Measurements from ENCODE around the gene MICOS13. TPM values are rescaled to one million over a fixed set of nuclear protein-coding genes. Genes with fewer than 3 reads are reported as not detected.
A peak's percentile ranks its signal among the peaks of the same experiment; 100 is the strongest.

Gene MICOS13
- total RNA-seq, 1 donor from 2014 or later: 22.8 TPM

GRCh38 chr19:5687360-5688198 lies 7.3 kb upstream of the MICOS13 start:
- Mint-ChIP-seq H3K4me3 (ENCODE audit: unreplicated experiment) (no peak overlapping the region), H3K36me3 (ENCODE audit: unreplicated experiment) (no peaks in the 10 kb centered on the region), H3K27ac (ENCODE audit: unreplicated experiment) (no peak overlapping the region), H3K27me3 (ENCODE audit: unreplicated experiment) (peaks cover 18% of the 10 kb centered on the region), H3K9me3 (ENCODE audit: unreplicated experiment) (peaks cover 20% of the 10 kb centered on the region), H3K4me1 (ENCODE audit: low read depth, unreplicated experiment) (peaks cover 3% of the 10 kb centered on the region)
- TF ChIP-seq CTCF (IDR thresholded peaks at IDR 0.05; ENCODE audit: partially characterized antibody, unreplicated experiment): peak; percentile 62
- no peak for DNase-seq

- no peak overlapping the region for H3K27ac Mint-ChIP-seq (ENCODE audit: unreplicated experiment)
- peaks cover 19% of the 10 kb centered on the region for H3K27me3 Mint-ChIP-seq (ENCODE audit: unreplicated experiment)
- peaks cover 18% of the 10 kb centered on the region for H3K9me3 Mint-ChIP-seq (ENCODE audit: unreplicated experiment)
- TF ChIP-seq CTCF (IDR thresholded peaks at IDR 0.05; ENCODE audit: partially characterized antibody, unreplicated experiment): peak; percentile 87
- peaks cover 3% of the 10 kb centered on the region for H3K4me1 Mint-ChIP-seq (ENCODE audit: low read depth, unreplicated experiment)
- peak; percentile 100 for DNase-seq
- H3K4me3 Mint-ChIP-seq (ENCODE audit: unreplicated experiment): peak overlapping the region; percentile 78
- no peaks in the 10 kb centered on the region for H3K36me3 Mint-ChIP-seq (ENCODE audit: unreplicated experiment)
Observed at GRCh38 chr19:5686647-5687359, 6.5 kb upstream of the MICOS13 start.

- Mint-ChIP-seq H3K27ac (ENCODE audit: unreplicated experiment) (no peak overlapping the region), H3K4me1 (ENCODE audit: low read depth, unreplicated experiment) (peaks cover 6% of the 10 kb centered on the region), H3K9me3 (ENCODE audit: unreplicated experiment) (peaks cover 23% of the 10 kb centered on the region), H3K4me3 (ENCODE audit: unreplicated experiment) (peak overlapping the region; percentile 78), H3K27me3 (ENCODE audit: unreplicated experiment) (peaks cover 24% of the 10 kb centered on the region), H3K36me3 (ENCODE audit: unreplicated experiment) (peaks cover 4% of the 10 kb centered on the region)
- TF ChIP-seq CTCF (IDR thresholded peaks at IDR 0.05; ENCODE audit: partially characterized antibody, unreplicated experiment): no peak
- DNase-seq: no peak
Observed at GRCh38 chr19:5686326-5686646, 6.0 kb upstream of the MICOS13 start.

GRCh38 chr19:5684694-5685430 lies 4.5 kb upstream of the MICOS13 start:
- DNase-seq: no peak
- Mint-ChIP-seq H3K27me3 (ENCODE audit: unreplicated experiment) (peaks cover 21% of the 10 kb centered on the region), H3K4me1 (ENCODE audit: low read depth, unreplicated experiment) (peaks cover 7% of the 10 kb centered on the region), H3K27ac (ENCODE audit: unreplicated experiment) (no peak overlapping the region), H3K4me3 (ENCODE audit: unreplicated experiment) (no peak overlapping the region), H3K9me3 (ENCODE audit: unreplicated experiment) (peaks cover 18% of the 10 kb centered on the region), H3K36me3 (ENCODE audit: unreplicated experiment) (peaks cover 5% of the 10 kb centered on the region)
- no peak for TF ChIP-seq CTCF (IDR thresholded peaks at IDR 0.05; ENCODE audit: partially characterized antibody, unreplicated experiment)

All from glutamatergic neuron (in vitro differentiated cells).